Gastrocnemius medialis (tissue), 4 donors: ENCODE measurements around the gene ANO6. TPM values are rescaled to one million over a fixed set of nuclear protein-coding genes. Genes with fewer than 3 reads are reported as not detected.
A peak's percentile ranks its signal among the peaks of the same experiment; 100 is the strongest.

Experiments used
- ATAC-seq, 2 donors: fragments of 150-250 bp; one replicate each; pipeline ENCODE4 v1.9.1; 2016
- DNase-seq, 2 donors: peaks; one replicate each; pipeline ENCODE4 v3.0.0-alpha.2; 2019
- H3K27ac ChIP-seq, 4 donors: fragments of 200-600 bp; sonication (generic); 1 replicate in 1 of 4; 2 replicates in 3 of 4; pipeline ENCODE4 v1.5.1; 2016 to 2018; ENCODE audit warnings: mild to moderate bottlenecking in 2 of 4, moderate library complexity in 1 of 4
- H3K27me3 ChIP-seq, 3 donors: fragments of 200-600 bp; sonication (generic) in 2 of 3; 1 replicate in 1 of 3; 2 replicates in 2 of 3; pipeline versions ENCODE4 v1.5.1 to v1.6.0; 2016 to 2019; ENCODE audit warnings: mild to moderate bottlenecking in 1 of 3, moderate library complexity in 1 of 3
- H3K36me3 ChIP-seq, 2 donors: fragments of 200-600 bp; sonication (generic) in 1 of 2; one replicate each; pipeline ENCODE4 v1.5.1; 2017 to 2018
- H3K4me1 ChIP-seq, 2 donors: fragments of 200-600 bp; sonication (generic) in 1 of 2; one replicate each; pipeline ENCODE4 v1.5.1; 2016 to 2017; ENCODE audit warnings: mild to moderate bottlenecking in 2 of 2
- H3K4me3 ChIP-seq, 4 donors: fragments of 200-600 bp; sonication (generic) in 3 of 4; 1 replicate in 1 of 4; 2 replicates in 3 of 4; pipeline ENCODE4 v1.5.1; 2016 to 2019; ENCODE audit warnings: mild to moderate bottlenecking in 2 of 4
- H3K9me3 ChIP-seq, 3 donors: fragments of 200-600 bp; sonication (generic) in 2 of 3; 1 replicate in 1 of 3; 2 replicates in 2 of 3; pipeline ENCODE4 v1.5.1; 2016 to 2019
- POLR2A ChIP-seq, 2 donors: fragments of 450-650 bp; IDR thresholded peaks; one replicate each; pipeline ENCODE4 v1.6.1; 2017; ENCODE audit warnings: antibody characterized with exemption in 2 of 2, mild to moderate bottlenecking in 2 of 2, moderate library complexity in 2 of 2
- in situ Hi-C, 4 donors: fragments of 200-750 bp; cut with MboI; loops; one replicate each; pipeline versions ENCODE4 v1.15.0 to v1.8.0; 2017; ENCODE audit warnings: low sequenced_read_pairs in 4 of 4
- intact Hi-C: fragments of 100-400 bp; cut with DNase I; formaldehyde crosslinking; loops from one replicate; pipeline ENCODE4 v1.15.1; 2023; ENCODE audit warnings: low total_unique reads
- total RNA-seq, 4 donors: library from RNA; depleted of rRNA; stranded (reverse); fragments of >200 nt; gene quantifications; one replicate each; pipeline versions ENCODE4 v1.1.0 to v1.2.3, GENCODE V29; 2016
- TF ChIP-seq, protein P1 (sequence below), 5 experiments: fragments of 450-650 bp in 3 of 5; fragments of 200-600 bp in 2 of 5; sonication (generic) in 2 of 5; IDR thresholded peaks in 4 of 5; conservative IDR thresholded peaks in 1 of 5; 1 replicate in 4 of 5; 2 replicates in 1 of 5; pipeline ENCODE4 v1.5.1; 2016 to 2019; ENCODE audit warnings: antibody characterized with exemption in 5 of 5, mild to moderate bottlenecking in 3 of 5, moderate library complexity in 3 of 5

ANO6 gene
- total RNA-seq, 4 donors from 2014 or later = 75.4 to 100 (median 91.8) TPM

DNA sequence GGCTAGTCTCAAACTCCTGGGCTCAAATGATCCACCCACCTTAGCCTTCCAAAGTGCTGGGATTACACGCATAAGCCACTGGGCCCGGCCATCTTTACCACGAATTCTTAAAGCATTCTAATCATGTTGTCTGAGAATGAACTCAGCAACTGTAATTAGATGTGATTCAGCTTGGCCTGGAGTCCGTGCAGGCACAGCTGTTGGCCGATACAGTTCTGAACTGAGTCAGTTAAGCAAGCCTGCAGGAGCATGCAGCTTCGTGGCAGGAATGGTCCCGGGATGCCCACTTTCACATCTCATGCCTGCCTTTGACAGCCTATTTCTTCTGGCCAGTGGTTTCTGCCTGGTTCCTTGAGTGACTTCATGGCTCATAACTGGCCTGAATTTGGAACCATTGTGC, 194.1 kb downstream of the ANO6 start:
- H3K9me3 ChIP-seq = no peaks in the 10 kb centered on the region
- ATAC-seq = peak; percentile 71 to 78
- peaks cover 0 to 56% of the 10 kb centered on the region in 2 donors for H3K36me3 ChIP-seq
- H3K27ac ChIP-seq = peak overlapping the region; percentile 75 to 84 (median 82)
- peak; percentile 42 to 68 for DNase-seq
- no peak for TF ChIP-seq POLR2A (IDR thresholded peaks at IDR 0.05)
- TF ChIP-seq, protein P1, sequence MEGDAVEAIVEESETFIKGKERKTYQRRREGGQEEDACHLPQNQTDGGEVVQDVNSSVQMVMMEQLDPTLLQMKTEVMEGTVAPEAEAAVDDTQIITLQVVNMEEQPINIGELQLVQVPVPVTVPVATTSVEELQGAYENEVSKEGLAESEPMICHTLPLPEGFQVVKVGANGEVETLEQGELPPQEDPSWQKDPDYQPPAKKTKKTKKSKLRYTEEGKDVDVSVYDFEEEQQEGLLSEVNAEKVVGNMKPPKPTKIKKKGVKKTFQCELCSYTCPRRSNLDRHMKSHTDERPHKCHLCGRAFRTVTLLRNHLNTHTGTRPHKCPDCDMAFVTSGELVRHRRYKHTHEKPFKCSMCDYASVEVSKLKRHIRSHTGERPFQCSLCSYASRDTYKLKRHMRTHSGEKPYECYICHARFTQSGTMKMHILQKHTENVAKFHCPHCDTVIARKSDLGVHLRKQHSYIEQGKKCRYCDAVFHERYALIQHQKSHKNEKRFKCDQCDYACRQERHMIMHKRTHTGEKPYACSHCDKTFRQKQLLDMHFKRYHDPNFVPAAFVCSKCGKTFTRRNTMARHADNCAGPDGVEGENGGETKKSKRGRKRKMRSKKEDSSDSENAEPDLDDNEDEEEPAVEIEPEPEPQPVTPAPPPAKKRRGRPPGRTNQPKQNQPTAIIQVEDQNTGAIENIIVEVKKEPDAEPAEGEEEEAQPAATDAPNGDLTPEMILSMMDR (IDR thresholded peaks at IDR 0.05 in 4 of 5, conservative IDR thresholded peaks at IDR 0.05 in 1 of 5) = no peak
- intact Hi-C loops = loop anchor here (5.0 kb wide), 4 partner anchors 73 to 317 kb away; partner anchors contain the start of gene ARID2
- H3K4me1 ChIP-seq = peaks cover 32 to 36% of the 10 kb centered on the region in 2 donors
- H3K4me3 ChIP-seq = no peak overlapping the region
- H3K27me3 ChIP-seq = no peaks in the 10 kb centered on the region
- in situ Hi-C loops = no loop called here

DNA sequence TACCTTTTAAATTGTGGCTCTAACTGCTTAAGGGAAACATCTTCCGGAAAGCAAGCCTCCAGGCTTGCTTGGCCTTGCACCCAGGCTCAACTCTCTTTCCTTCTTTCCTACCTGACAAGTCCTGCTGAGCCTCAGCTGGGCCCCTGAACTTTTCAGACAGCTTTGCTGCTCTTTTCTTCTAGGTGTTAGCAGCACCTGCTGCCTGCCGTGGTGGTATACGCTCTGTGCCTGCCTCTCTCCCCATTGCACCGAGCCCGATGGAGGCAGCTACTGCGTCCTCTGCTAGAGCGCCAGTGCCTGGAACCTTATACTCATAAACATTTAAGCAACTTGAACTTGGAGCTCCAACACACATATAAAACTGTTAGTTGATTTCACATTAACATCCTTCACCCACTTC, 195.7 kb downstream of the ANO6 start:
- ATAC-seq (no peak), DNase-seq (no peak)
- Histone ChIP-seq H3K4me3 (no peak overlapping the region), H3K9me3 (no peaks in the 10 kb centered on the region), H3K27me3 (no peaks in the 10 kb centered on the region), H3K4me1 (peaks cover 29 to 36% of the 10 kb centered on the region in 2 donors), H3K36me3 (peaks cover 0 to 47% of the 10 kb centered on the region in 2 donors), H3K27ac (peak overlapping the region in 2 of 4 donors; percentile 75 to 83)
- intact Hi-C loops (no loop called here), in situ Hi-C loops (no loop called here)
- TF ChIP-seq POLR2A (IDR thresholded peaks at IDR 0.05) = no peak
- TF ChIP-seq, protein P1 (IDR thresholded peaks at IDR 0.05 in 4 of 5, conservative IDR thresholded peaks at IDR 0.05 in 1 of 5) = no peak

DNA sequence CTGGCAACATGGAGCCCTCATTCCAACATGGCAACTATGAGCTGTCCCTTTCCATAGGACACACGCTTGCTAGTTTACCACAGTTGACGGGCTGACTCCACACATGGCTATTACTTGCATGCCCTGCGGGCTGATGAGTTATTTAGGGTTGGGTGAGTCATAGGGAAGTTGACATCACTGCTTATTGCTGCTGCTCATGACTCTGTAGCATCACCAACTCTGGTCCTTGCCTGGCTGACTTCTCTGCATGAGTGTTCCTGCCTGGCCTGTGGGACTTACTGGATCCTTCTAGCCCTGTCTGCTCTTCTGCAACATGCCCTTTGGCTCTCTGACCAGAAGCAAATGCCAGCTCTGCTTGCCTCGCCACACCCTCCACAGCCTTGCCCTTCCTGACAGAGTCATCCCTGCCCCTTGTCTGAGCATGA, 199.5 kb downstream of the ANO6 start:
- no peaks in the 10 kb centered on the region for H3K27me3 ChIP-seq
- ATAC-seq (peak; percentile 99 to 100), DNase-seq (peak; percentile 84 to 94)
- peaks cover 0 to 56% of the 10 kb centered on the region in 2 donors for H3K36me3 ChIP-seq
- no peak overlapping the region for H3K4me3 ChIP-seq
- H3K9me3 ChIP-seq = no peaks in the 10 kb centered on the region
- H3K4me1 ChIP-seq = peaks cover 0 to 7% of the 10 kb centered on the region in 2 donors
- H3K27ac ChIP-seq = peak overlapping the region; percentile 74 to 90 (median 82)
- in situ Hi-C loops = no loop called here
- TF ChIP-seq POLR2A (IDR thresholded peaks at IDR 0.05) = no peak
- TF ChIP-seq, protein P1 (IDR thresholded peaks at IDR 0.05 in 4 of 5, conservative IDR thresholded peaks at IDR 0.05 in 1 of 5) = no peak
- intact Hi-C loops = loop anchor here (2.0 to 5.0 kb wide), 3 partner anchors 183 to 577 kb away; partner anchors contain the start of genes ANO6 and SCAF11

DNA sequence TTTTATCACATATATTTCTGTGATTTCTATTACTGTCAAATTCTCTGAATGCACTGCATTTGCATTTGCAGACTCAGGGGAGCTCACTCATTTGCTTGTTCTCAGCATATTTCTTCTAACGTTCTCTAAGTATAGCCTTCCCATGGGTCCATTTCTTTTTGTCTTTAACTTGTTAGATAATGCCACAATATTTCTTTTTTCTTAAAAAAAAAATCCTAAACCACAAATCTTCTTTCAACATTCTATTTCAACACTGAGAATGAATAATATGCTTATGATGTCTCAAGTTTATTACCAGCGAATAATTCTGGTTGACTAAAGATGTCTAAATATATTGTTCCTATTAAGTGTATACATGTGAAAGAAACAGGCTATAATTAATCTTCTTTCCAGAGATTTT, 200.2 kb downstream of the ANO6 start:
- H3K4me3 ChIP-seq = no peak overlapping the region
- TF ChIP-seq POLR2A (IDR thresholded peaks at IDR 0.05) = no peak
- H3K4me1 ChIP-seq = peaks cover 0 to 3% of the 10 kb centered on the region in 2 donors
- no peak for DNase-seq
- H3K36me3 ChIP-seq = peaks cover 0 to 53% of the 10 kb centered on the region in 2 donors
- no peak for ATAC-seq
- H3K9me3 ChIP-seq = no peaks in the 10 kb centered on the region
- no peaks in the 10 kb centered on the region for H3K27me3 ChIP-seq
- intact Hi-C loops (loop anchor here (5.0 kb wide), 2 partner anchors 184 to 576 kb away; partner anchors contain the start of gene SCAF11), in situ Hi-C loops (no loop called here)
- H3K27ac ChIP-seq = peak overlapping the region; percentile 74 to 90 (median 82)

DNA sequence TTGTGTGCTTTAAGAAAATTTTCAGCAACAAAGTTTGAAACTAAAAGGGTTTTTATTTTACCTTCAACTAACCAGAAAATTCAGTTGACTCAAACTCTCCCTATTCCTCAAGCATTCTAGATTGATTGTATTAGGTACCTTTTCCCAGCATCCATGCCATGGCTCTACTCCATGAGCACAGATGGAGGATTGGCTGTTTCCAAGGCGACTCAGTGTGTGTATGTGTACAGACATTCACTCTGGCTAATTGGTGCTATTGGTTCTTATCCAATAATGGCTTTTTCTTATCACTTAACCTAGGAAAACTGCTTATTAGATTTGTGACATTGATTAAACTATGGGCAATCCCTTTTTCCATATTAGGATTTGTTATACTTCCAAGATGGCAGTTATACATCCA, 202.6 kb downstream of the ANO6 start:
- Histone ChIP-seq H3K27ac (no peak overlapping the region), H3K4me3 (no peak overlapping the region), H3K4me1 (peaks cover 0 to 3% of the 10 kb centered on the region in 2 donors), H3K27me3 (no peaks in the 10 kb centered on the region), H3K9me3 (no peaks in the 10 kb centered on the region), H3K36me3 (peaks cover 0 to 54% of the 10 kb centered on the region in 2 donors)
- TF ChIP-seq, protein P1 (IDR thresholded peaks at IDR 0.05 in 4 of 5, conservative IDR thresholded peaks at IDR 0.05 in 1 of 5) = no peak
- no peak for TF ChIP-seq POLR2A (IDR thresholded peaks at IDR 0.05)
- intact Hi-C loops = loop anchor here (2.0 to 5.0 kb wide), 3 partner anchors 22 to 574 kb away; partner anchors contain the start of gene SCAF11
- DNase-seq (no peak), ATAC-seq (no peak)
- in situ Hi-C loops = no loop called here
